NCI-H2029 treated with DMSO at 0.1 percent for 48 hours (cell line): ENCODE data around the gene CDKN3.
A peak's percentile ranks its signal among the peaks of the same experiment; 100 is the strongest.

ENCODE experiments used
- DNase-seq: peaks from one replicate; lab custom pipeline; 2025; lab: John Stamatoyannopoulos, UW

The CDKN3 gene

GRCh38 chr14:54396493-54397335, at the start of gene CDKN3:
Gene CDKN3, plus strand, starts transcription at chr14:54397007. Its CDS starts 62 bp downstream, at chr14:54397069.
- peak; percentile 99 for DNase-seq

- no peak for DNase-seq
These were observed 49.8 kb upstream of the CDKN3 start for GRCh38 chr14:54347044-54347443.

- peak; percentile 88 for DNase-seq
These were observed 48.7 kb upstream of the CDKN3 start for GRCh38 chr14:54348001-54348611.

GRCh38 chr14:54348923-54349620, 47.7 kb upstream of the CDKN3 start:
- DNase-seq: no peak

GRCh38 chr14:54349713-54350112, 47.1 kb upstream of the CDKN3 start:
- no peak for DNase-seq

GRCh38 chr14:54350203-54350602, 46.6 kb upstream of the CDKN3 start:
- no peak for DNase-seq

DNA sequence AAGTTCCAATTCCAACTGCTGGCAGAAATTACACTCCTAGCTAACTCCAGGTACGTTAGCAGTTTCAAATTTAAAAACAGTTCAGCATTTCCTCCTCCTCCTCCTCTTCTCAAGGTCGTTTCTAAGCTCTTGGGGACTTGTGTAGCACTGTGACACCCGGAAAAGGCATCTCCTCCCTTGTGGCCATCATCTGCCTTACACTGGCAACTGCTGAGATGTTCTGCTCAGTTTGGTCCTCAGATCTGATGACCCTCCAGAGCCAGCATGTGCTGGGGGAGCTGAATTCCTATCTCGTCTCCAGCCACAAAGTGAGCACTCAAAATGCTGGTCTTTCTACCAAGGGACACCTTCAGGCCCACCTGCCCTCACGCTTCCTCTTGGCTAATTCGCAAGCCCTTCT, 43.5 kb upstream of the CDKN3 start:
- no peak for DNase-seq

- DNase-seq: no peak
These were observed 43.1 kb upstream of the CDKN3 start for GRCh38 chr14:54353694-54354093.

DNA sequence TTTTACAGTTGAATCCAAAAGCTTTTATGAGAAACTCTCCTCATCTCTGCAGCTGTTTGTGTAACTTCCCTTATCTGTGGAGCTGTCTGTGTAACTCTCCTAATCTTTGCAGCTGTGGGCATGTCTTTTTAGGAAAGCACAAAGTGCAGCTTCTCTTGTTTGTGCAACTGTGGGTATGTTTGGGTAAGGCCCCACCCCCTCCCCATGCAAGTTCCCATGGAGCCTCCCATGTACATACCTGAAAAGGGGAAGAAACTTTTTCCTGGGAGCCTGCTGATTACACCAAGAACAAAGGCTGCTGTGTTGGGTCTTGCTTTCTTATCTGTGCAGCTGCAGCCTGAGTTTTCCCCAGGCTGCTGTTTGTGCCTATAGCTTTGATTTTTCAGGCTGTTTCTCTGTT, 42.7 kb upstream of the CDKN3 start:
- DNase-seq: no peak

- DNase-seq: no peak
These were observed 41.7 kb upstream of the CDKN3 start for GRCh38 chr14:54354968-54355641.

DNA sequence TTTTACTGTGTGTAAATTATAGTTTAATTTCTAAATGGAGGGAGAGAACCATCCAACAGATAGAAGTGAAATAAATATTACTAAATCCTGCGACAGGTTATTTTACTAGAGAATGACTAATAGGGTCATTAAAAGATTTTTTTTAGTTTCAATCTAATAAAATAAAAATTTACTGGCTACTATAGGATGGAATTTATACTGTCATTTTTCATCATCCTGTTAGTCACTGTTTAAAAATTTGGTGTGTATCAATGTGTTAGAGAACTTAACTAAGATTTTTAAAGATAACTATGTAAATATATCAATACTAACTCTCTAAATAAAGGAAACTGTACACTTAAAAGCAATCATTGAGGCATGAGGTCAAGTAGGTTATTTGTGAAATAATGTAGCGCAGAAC, 41.1 kb upstream of the CDKN3 start:
- no peak for DNase-seq

DNA sequence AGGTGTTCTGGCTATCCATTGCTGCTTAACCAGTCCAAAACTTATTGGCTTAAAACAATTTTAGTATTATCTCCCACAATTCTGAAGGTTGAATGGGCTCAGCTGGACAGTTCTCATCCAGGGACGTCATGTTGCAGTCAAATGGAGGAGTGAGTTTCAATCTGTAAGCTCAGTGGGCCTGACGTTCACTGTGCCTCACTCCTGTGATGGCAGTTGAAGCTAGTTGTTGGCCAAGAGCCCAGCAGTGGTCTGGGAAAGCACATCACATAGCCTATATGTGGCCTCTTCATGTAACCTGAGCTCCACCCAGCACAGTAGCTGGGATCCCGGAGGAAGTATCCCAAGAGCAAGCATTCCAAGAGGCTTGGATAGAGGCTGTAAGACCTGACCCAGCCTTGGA, 40.6 kb upstream of the CDKN3 start:
- DNase-seq: no peak

GRCh38 chr14:54360667-54361066, 36.1 kb upstream of the CDKN3 start:
- DNase-seq: no peak

DNA sequence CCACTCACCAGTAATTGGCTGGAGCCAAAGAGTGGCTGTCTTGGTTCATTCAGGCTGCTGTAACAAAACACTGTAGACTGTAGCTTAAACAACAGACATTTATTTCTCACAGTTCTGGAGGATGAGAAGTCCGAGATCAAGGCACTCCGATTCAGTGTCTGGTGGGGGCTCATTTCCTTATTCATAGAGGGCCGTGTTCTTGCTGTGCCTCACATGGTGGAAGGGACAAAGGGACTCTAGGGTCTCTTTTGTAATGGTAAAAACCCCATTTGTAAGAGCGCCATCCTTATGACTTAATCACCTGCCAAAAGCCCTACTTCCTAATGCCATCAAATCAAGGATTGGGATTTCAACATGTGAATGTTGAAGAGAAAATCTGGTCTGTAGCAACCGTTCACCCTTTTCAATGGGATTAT, 34.7 kb upstream of the CDKN3 start:
- no peak for DNase-seq

DNA sequence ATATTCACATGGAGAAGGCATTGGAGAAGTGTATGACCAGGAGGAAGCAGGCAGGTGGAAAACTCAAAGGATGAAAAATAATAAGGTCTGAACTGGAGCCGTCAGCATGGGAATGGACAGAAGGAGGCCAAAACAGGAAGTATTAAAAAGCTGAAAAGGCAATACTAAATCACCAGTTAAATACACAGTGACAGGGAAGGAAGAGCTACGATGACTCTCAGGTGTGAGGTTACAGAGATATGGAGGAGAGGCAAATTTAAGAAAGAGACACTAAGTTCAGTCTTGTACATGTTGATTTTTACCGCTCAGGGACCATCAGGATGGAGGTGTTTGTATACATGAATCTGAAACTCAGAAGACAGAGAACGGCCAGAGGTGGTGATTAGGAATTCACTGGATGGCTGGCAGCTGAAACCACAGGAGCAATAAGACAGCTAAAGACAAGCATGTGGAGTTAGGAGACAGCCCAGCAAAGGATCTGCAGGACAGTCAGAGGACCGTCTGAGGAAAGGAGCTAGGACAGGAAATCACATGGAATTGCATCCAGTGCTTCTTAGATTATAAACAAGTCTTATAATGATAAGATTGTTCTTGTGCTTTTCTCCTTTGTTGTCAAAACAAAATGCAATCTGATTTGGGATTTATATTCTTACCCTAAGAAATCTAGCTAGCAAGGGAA, 33.9 kb upstream of the CDKN3 start:
- DNase-seq: no peak

GRCh38 chr14:54364555-54365415, 32.0 kb upstream of the CDKN3 start:
- DNase-seq: no peak

DNA sequence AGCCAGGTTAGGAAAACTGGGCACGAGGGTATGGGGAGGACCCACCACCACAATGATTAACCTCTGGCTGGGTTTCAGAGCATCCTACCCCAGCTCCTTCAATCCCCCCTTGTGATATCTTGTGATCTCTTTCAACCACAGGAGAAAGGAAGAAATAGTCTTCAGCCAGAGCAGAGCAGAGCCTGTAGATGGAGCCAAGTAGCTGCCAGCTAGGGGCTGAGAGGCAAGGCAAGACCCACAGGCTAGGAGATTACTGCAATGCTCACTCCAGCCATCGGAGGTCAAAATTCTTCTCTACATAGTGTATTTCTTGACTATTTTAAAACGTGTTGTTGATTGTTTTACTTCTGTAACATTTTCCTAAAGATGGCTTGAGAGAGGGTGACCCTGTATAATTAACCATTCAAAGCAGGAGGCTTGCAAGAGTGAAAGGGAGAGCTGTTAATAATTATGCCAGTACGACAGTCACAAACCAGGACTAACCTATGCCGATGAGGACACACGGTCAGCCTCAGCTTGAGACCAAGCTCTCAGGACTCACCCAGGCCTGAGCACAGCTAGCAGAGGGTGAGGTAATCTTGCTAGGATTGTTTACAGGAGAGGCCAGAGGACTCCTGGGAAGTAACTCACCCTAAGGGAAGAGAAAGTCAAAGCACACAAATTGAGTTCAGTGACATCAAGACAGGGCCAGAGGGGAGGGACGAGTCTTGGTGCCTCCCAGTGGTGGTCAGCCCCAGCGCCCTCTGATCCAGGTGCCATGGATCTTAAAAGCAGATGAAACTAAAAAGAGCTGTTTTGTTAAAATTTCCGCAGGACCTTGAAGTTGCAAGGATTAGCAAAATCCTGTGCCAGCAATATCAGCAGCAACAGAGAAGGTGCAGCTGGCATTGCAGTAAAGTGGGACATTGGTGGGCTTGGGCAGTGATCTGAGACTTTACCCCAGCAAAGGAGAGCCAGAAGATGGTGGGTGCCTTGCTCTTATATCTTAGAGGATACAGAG, 29.8 kb upstream of the CDKN3 start:
- no peak for DNase-seq

DNA sequence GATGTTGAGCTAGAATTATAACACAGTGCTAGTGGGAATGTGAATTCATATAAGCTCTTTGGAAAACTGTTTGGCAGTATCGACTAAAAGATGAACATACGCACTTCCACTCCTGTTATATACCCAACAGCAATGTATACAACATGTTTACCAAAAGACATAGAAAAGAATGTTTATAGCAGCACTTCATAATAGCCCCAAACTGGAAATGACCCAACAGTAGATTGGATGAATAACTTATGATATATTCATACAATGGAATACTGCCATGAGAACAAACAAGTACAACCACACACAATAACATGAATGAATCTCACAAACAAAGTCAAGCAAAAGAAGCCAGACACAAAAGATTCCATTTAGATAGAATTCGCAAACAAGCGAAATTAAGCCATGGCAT, 28.5 kb upstream of the CDKN3 start:
- DNase-seq: no peak

DNA sequence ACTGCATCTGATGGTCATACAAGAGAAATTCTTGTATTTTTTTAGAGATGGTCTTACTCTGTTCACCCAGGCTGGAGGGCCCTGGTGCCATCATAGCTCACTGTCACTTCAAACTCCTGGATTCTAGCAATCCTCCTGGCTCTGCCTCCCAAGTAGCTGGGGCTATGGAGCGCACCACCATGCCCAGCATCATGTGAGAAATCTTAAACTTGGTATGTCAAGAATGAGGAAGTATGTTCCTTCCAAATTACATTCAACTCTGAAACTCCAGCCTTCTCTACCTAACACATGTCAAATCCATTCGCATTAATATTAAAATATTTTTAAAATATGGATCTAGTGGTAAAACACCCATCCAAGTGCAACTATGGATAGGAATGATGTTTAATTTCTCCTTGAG, 27.5 kb upstream of the CDKN3 start:
- no peak for DNase-seq
